GM18861 (cell line): ENCODE measurements around the gene ARHGDIG.
"Not testable (repeated sequence)": the region's sequence is repeated elsewhere in the genome, so short reads cannot be mapped to it uniquely, and the experiment has no call there.

Experiments used
- ATAC-seq: cut with Tn5 transposase; IDR thresholded peaks from one replicate; pipeline ENCODE4 v1.9.1; 2021; ENCODE audit not compliant: unreplicated experiment

ARHGDIG gene

DNA sequence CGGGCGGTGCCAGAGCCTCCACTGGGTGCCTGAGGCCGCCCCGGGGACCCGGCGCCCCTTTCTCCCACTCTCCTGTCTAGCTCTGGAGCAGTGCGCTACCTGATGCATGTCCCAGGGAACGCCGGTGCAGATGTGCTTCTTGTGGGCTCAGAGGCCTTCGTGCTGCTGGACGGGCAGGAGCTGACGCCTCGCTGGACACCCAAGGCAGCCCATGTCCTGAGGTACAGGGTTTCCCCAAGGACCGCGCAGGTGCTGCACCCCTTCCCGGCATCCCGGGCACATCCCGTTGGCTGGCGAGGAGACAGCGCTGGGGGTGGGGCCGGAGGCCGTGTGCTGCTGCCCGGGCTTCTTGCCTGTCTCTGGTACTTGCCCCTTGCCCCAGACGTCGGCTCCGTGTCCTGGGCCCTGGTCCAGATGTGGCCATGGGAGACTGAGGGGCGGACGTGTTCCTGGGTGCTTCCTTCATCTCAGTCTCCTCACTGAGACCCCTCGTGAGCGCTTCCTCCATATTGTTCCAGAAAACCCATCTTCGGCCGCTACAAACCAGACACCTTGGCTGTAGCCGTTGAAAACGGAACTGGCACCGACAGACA is 17.1 kb upstream of the ARHGDIG start:
- ATAC-seq = no peak

DNA sequence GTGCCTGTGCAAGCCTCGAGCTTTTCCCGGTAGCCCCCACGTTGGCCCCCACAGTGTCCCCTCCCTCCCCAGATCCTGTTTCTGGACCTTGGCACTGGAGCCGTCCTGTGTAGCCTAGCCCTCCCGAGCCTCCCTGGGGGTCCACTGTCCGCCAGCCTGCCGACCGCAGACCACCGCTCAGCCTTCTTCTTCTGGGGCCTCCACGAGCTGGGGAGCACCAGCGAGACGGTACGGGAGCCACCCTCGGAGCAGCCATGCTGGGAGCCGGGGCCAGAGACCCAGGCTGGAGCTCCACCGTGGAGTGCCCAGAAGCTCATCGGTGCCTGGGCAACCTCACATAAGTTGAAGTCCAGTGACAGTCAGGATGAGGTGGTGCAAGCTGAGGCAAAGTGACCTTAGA is 16.4 kb upstream of the ARHGDIG start:
- no peak for ATAC-seq

DNA sequence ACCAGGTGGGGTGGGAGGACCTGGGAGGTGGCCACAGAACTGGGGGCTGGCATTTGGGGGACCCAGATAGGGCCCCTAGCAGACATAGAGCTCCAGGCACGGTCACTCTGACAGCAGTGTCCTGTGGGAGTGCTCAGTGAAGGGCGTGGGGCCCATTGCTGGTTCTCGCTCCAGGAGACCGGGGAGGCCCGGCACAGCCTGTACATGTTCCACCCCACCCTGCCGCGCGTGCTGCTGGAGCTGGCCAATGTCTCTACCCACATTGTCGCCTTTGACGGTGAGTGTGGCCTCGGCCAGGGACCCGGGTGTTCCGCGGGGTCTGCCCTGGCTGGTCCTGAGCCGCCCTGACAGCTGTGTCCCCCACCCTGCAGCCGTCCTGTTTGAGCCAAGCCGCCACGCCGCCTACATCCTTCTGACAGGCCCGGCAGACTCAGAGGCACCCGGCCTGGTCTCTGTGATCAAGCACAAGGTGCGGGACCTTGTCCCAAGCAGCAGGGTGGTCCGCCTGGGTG is 15.9 kb upstream of the ARHGDIG start:
- ATAC-seq = no peak

DNA sequence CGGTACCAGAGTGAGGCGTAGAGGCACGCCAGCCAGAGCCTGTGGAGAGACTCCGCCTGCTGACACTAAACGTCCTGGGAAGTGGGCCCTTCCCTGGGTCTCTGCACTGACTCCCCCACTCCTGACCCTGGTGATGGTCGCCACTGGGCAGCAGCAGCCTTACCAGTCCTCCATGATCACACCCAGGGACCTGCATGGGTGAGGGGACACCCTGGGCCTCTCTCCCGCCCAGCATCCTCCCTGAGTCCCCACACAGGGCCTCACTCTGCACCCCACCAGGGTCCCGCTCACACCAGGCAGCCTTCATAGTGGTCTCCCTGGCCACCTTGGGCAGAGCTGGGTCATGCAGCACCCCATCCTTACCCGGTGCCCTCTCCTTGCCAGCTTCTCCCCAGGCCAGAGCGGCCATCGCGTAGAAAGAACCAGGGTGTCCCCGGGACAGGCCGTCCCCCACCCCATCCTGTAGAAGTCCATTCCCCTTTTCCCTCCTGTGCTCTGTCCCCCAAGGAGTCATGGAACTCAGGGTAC is 15.3 kb upstream of the ARHGDIG start:
- ATAC-seq = no peak

DNA sequence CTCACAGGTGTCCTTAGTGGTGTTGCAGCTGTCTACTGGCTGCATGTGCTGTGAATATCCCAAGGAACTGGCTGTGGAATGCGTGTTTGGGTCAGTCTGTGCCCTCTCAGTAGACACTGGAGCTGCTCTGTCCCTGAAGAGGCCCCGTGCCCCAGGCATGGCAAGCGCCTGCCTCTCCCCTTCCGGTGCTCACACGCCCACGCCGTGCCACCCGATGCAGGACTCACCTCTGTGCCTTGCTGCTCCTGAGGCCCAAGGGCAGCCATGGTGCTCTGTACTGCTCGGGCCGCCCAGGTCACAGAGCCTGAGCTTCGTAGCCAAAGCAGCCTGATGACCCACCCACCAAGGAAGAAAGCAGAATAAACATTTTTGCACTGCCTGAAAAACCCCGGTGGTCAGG is 14.7 kb upstream of the ARHGDIG start:
- ATAC-seq = no peak

DNA sequence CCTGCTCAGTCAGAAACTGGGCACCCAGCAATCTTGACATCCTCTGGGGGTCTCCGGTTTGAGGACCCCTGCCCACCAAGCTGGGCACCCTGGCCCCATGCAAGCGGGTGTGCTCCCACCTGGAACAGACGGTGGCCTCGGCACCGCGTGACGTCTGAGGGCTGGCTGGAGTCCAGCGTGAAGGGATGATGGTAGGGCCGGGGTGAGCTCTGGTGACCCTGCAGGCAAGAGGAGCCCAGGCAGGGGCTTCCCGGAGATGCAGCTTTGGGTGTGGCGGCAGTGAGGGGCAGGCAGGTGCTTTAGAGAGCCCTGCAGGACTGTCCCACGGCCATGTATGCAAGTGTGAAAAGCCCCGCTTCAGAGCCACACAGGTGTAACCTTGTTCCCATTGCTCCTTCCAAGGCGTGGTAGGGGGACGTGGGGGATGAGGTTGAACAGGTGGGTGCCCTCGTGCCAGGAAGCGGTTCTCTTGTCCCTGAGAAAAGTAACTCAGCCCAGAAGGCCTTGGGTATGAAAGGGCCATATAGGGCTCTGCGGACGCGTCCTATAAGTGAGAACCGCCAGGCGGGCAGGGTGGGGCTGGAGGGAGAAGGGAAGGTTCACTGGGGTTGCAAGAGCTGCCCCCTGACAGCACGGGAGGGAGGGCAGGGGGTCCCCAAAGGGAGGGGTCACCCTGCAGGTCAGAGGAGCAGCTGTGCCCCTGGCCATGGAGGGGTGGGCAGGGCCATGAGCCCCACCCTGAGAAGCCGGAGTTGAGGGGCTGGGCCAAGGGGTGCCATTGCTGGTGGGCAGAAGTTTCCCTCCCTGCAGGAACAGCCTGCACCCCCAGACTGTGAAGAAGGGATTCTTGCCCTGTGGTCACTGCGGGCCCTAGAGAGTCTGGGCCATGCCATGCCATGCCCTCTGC is 13.9 kb upstream of the ARHGDIG start:
- no peak for ATAC-seq

DNA sequence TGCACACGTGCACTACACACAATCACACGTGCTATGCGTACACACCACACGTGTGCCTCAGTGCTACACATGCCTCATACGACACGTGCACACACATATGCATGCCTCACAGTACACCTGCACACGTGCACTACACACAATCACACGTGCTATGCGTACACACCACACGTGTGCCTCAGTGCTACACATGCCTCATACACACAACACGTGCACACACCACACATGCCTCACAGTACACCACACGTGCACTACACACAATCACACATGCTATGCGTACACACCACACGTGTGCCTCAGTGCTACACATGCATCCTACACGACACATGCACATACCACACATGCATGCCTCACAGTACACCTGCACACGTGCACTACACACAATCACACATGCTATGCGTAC is 12.8 kb upstream of the ARHGDIG start:
- ATAC-seq = not testable (repeated sequence)

DNA sequence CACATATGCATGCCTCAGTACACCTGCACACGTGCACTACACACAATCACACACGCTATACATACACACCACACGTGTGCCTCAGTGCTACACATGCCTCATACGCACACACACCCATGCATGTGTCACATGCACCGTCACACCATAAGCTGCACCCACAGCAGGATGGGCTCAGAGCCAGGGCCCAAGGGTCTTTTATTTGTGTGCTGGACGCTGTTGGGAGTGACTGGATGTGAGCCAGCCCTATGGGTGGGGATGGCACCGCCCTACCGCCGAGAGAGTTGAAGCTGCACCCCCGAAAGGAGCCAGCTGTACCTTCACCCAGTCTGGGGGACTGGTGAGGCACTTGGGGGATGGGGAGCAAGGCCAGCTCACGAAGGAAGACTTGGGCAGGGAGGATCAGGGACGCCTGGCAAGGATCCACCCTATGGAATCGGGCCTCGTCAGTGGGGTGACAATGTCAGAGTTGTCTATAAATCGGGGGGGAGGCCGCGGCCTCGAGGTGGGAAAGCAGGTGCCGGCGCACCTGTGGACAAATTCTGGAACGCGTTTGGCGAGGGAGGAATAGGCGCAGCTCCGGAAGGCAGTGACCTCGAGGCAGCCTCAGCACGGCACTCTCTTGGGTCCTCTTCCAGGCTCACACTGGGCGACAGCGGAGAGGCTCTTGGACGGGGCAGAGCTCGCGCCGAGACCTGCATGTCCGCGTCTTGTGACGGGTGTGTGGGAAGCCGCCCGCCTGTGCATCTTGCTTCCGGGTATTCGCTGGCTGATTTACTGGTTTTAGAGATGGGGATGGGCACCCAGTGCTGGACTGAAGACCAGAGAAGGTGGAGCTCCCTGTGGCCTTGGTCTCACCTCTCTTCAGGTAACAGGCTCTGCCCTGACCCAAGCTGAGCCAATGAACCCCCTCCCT is 12.0 kb upstream of the ARHGDIG start:
- no peak for ATAC-seq

DNA sequence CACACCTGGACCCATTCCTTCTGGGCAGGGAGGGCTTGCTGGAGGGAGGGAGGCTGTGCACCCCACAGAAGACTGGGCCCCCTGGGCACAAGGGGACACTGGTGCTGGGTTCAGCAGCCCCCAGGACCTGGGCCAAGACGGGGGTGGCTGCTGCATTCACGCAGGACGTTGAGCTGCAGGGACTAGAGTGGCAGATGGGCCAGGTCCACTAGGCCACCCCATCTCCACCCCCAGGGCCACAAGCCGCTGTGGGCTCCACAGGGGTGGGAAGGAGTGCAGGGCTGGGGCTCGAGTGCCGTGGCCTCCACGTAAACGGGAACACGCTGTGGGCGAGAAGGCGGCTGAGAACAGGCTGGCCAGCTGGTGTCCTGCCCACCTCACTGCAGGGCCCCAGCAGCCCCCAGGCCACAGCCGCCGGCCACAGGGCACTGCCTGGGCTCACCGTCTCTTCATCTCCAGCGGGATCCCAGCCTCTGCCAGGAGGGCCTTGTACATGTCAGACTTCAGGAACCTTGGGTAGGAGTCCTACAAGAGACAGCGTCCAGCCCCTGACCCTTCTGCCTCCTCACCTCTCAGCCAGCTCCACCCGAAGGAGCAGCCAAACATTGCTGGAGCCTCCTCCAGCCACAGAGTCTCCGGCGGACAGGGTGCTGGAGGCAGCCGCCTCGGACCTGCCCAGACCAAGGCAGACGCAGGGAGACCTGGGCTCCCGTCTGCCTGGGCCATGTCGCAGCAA is 11.2 kb upstream of the ARHGDIG start:
- no peak for ATAC-seq

DNA sequence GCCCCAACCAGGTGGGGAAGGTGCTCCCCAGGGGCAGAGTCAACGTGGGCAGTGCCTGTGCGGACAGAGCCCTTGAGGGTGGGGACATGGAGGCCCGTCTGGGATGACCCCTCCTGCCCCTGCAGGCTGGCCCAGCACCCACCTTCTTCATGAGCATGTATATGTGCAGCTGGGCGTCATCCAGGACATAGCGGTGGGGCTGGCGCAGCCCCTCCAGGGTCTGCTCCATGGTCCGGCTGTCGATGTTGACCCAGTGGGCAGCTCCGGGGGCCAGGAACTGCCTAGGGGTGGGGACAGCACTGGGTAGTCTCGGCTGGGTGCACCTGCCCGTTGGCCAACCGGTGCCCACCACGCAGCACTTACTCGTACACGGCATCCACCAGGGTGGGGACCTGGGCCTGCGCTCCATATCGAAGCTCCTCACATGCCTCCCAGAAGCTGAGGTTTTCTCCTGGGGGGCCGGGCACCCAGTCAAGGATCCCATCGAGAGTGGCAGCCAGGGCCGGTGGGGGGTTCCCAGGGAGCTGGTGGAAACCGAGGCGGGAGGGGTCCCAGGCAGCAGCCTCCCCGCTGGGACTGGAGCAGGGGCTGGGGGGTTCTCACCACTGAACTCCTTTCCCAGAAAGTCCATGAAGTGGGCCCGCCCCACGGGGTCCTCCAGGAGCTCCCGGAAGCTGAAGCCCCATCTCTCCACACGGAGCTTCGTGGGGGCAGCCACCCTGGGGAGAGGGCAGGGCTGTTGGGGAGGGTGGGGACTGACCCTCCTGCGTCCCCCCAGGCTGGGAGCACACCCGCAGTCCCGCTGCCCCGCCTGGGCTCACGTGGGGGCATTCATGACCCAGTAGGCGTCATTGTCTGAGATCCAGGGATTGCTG is 9.8 kb upstream of the ARHGDIG start:
- no peak for ATAC-seq

DNA sequence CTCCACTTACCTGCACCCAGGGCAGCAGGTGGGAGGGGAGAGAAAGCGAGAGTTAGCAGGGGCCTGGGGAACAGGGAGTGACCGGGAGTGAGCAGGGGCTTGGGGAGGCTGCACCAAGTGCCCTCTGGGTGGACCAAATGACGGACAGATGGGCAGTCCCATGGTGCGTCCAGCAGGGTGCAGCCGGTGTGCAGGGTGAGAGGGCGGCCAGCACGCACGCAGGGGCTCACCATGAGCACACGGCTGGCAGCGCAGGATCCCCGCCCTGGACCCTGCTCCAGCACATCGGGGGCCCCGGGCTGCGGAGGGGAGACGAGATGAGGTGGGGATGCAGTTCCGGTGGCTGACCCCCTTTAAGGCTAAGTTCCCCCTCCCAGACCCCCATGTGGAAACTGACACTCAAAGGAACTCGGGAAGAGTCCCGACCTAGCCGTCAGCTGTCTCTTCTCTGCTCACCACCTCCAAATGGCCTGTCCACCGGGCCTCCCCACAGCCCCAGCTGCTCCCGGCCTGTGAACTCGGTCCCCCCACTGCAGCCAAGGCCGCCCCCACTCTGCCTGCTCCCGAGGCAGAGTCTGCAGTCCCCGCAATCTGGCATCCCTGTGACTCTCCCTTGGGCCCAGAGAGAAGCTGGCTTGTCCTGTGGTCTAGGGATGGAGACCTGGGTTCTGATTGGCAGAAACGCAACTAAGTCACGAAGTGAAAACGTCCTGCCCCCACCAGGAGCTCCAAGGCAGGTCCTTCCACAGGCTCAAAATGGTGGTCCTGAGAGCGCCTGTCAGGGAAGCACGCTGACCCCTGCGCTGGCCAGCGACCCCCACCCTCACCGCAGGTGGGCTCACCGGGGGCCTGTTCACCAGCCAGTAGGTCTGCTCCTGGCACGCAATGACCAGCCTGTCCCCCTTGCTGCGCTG is 7.5 kb upstream of the ARHGDIG start:
- no peak for ATAC-seq

DNA sequence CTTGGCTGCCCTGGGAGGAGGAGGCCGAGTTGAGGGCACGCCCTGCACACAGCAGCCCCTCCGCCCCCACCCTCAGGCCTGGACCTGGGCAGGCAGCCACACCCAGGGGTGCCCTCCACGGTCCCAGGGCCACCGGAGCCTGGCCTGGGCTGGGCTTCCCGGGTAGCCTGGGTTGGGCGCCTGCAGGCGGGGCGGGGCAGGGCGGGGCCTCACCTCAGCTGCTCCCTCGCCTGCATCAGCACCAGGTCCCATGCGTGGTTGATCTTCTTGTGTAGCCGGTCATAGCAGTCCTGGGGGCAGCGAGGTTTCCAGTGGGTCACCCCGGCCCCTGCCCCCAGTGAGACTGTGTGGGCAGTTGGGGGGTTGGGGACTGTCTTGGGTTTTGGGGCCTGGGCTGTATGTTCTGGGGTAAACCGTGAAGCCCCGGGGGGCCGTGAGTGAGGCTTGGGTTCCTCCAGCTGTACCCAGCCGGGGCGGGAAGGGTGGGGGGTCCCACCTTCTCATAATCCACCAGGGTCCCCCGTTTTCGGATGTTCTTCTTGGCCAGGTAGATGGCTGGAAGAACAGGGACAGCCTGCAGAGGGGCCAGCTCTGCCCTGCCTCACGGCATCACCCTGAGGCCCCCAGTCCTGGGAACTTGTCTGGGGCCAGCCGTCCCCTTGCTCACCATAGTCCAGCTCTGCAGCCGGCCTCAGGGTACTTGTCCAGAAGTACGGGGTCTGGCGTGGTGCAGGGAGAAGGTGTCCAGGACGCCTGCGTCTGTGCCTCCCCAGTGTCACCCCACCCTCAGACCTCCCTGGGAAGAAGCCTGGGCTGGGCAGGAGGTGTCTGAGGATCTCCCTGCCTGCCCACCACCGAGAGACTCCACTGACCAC is 6.6 kb upstream of the ARHGDIG start:
- no peak for ATAC-seq

DNA sequence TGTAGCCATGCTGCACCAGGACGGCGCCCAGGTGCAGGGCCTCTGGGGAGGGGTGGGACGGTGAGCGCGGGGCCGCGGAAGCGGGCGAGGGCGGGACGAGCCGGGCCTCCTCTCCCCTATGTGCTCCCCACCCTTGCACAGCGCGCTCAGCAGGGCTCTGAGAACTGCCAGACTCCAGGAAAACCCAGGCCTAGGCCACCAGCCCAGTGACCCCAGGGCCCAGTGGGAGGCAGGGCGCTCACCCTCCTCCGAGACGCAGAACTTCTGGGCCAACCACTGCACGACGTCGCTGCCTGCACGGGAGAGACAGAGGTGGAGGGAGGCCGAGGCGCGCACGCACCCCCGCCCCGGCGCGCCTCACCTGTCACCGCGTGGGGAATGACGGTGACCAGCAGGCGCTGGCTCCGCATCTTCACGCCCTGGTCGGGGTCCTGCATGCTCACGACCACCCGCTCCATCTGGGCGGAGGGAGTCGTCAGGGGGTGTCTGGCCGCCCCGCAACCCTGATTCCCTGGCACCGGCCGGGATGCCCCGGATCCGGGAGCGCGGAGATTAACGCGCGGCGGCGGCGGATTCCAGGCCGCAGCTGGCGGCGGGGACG is 5.2 kb upstream of the ARHGDIG start:
- ATAC-seq = no peak

DNA sequence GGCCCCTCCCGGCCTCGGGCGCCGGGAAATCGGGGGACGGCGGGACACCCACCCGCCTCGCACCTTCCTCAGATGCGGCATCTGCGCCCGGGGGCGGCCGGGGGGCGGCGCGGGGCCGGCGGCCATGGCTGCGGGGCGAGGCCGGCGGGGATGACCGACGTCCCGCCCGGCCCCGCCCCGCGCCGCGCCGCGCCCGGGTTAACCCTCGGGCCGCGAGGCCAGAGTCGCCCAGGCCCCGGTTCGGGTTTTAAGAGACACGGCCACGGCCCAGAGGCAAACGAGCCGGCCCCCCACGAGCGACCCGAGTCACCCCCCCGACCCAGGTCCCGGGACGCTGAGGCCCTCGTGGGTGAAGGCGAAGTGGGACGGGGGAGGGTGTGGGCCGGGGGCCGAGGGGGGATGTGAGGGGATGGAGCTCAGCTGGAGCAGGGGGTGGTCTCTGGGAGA is 4.6 kb upstream of the ARHGDIG start, which contains the start of gene RGS11:
RGS11 (minus strand) TSS at position 159 of the 447 bp plus-strand sequence; CDS start at position 126, 33 bp downstream.
- ATAC-seq = no peak

DNA sequence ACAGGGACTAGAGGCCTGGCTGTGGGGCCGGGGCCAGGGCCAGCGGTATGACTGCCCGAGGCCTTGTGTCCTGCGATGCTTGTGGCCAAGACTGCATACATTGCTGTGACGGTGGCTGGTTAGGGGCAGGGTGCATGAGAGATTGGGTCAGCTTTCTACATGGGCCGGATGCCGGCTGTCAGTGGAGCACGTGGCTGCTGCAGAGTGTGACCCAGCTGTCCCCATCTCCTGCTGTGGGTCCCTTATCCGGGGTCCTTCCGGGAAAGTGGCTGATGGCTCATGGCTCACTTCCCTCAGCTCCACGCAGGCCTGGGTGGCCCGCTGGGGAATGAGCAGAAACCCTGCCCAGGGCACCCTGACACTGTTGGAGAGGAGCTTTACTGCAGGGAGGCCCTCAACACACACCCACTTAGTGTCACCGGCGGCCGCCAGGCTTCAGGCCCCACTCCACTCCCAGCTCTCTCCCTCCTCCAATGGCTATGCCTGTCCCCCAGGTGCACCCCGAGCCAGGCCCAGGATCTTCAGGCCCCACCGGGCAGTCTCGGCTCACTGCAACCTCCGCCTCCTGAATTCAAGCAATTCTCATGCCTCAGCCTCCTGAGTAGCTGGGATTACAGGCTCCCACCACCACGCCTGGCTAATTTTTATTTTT is 3.8 kb upstream of the ARHGDIG start:
- ATAC-seq = no peak

DNA sequence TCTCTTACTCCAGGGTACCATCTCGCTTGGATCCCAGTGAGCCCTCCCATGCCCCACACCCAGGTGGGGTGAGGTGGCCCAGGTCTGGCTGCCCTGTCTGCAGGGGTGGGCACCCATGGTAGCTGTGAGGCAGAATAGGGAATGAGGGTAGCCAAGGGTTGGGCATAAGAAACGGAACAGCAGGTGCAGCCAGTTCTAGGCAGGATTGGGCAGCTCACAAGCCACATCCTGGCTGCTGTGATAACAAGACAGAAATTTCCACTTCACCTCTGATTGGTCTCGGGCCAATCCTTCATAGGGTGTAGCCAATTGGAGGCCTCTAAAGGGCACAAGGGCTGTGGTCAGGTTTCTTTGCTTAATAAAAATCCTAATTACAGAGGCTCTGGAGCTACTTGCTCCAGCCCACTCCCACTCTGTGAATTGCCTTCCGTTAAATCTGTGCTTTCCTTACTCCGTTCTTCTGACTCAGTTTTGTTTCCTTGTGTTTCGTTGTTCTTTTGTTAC is 1.5 kb upstream of the ARHGDIG start:
- no peak for ATAC-seq
